Large intestine (tissue), 3 donors: ENCODE measurements around the gene CFAP65. TPM values are rescaled to one million over a fixed set of nuclear protein-coding genes. Genes with fewer than 3 reads are reported as not detected.

Source experiments
- DNase-seq, 2 donors: peaks; one replicate each; pipeline versions ENCODE4 v3.0.0 to v3.0.0-alpha.2; 2013
- H3K27ac ChIP-seq: one replicate; pipeline ENCODE4 v1.5.1; 2013; ENCODE audit warnings: low read length
- H3K27me3 ChIP-seq: 2 replicates; pipeline ENCODE4 v1.6.1; 2013; ENCODE audit warnings: low read length; ENCODE audit not compliant: control insufficient read depth, insufficient read depth
- H3K36me3 ChIP-seq: 2 replicates; pipeline ENCODE4 v1.6.1; 2013; ENCODE audit warnings: low read length; ENCODE audit not compliant: control insufficient read depth, insufficient read depth
- H3K4me1 ChIP-seq: one replicate; pipeline ENCODE4 v1.6.1; 2013; ENCODE audit warnings: low read length; ENCODE audit not compliant: control insufficient read depth, insufficient read depth
- H3K4me3 ChIP-seq: one replicate; pipeline ENCODE4 v1.5.1; 2013; ENCODE audit warnings: low read length
- H3K9me3 ChIP-seq: one replicate; pipeline ENCODE4 v1.6.1; 2013; ENCODE audit warnings: mild to moderate bottlenecking, low read depth, low read length, moderate library complexity; ENCODE audit not compliant: control insufficient read depth
- WGBS: methylation state at CpG from one replicate; pipeline ENCODE4 v1.1.5; 2013; ENCODE audit warnings: low lambda C conversion rate; ENCODE audit not compliant: insufficient coverage; 5-methylcytosine and 5-hydroxymethylcytosine counted together
- polyA plus RNA-seq: library from polyadenylated mRNA; unstranded; fragments of 120-200 nt; gene quantifications from one replicate; pipeline ENCODE4 v1.2.1, GENCODE V29; 2013

Gene CFAP65
- polyA plus RNA-seq, 1 donor: 3.4 TPM

DNA sequence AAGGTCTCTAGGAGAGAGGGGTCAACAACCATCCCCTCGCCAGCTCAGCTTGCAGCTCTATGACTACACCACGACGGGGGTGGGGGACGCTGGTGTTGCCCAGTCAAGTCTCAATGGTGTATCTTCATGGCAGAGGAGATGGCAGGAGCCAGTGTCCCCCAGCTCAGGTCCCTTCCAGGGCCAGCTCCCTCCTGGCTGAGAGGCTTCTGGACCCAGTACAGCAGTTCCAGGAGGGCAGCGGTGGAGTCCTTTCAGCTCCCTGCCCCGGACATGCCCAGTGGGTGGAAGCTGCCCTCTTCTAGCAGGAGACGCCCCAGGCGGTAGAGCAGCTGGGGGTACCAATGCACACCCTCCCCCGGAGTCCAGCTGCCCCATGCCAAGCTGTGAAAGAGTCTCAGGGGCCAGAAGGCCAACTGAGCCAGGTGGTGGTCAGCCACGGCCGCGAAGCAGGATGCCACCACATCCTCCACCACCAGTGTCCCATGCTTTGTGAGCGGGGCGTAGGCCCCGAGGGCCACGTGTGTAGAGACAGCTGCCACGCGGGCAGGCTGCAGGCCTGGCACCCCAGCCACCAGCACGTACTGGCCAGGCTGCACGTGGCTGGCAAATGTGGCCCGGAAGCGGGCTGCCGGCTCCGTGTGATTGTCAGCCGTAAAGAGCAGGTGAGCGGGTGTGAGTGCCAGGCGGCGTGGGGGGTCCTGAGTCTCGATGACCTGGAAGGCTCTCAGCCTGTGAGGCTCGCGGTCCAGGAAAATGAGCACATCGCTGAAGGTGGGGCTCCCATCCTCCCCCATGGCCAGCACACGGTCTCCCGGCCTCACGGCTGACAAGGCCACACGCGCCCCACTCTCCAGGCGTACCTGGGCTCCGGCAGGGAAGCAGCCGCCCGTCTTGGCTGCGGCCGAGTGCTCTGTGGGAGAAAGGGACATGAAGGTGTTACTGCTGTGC lies 13.9 kb upstream of the CFAP65 start:
- peaks cover 50% of the 10 kb centered on the region for H3K36me3 ChIP-seq
- H3K27ac ChIP-seq: no peak overlapping the region
- H3K4me1 ChIP-seq: peaks cover 24% of the 10 kb centered on the region
- H3K4me3 ChIP-seq: no peak overlapping the region
- no peak for DNase-seq
- whole genome bisulfite sequencing: no CpG with 5 or more reads among the region's 43 CpGs
- H3K27me3 ChIP-seq: peaks cover 32% of the 10 kb centered on the region
- H3K9me3 ChIP-seq: peaks cover 5% of the 10 kb centered on the region

DNA sequence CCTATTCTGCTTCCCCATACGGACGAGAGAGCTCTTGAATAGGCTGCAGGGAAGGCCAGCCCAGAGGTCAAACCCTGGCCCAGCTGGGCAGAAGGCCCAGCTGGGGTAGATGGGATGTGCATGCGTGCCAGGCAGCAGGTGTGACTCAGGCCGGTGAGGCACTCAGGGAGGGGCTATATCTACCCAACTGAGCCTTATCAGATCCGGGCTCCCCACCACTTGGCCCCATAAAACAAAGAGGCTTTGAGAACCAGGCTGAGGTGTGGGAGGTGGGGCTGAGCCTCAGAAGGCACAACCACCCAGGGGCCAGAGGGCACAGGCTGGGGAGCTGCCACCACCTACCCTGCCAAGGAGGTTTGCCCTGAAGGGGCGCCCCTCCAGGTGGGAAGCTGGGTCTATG lies 8.0 kb upstream of the CFAP65 start:
- Histone ChIP-seq H3K27me3 (no peaks in the 10 kb centered on the region), H3K27ac (peak overlapping the region; percentile 53)

DNA sequence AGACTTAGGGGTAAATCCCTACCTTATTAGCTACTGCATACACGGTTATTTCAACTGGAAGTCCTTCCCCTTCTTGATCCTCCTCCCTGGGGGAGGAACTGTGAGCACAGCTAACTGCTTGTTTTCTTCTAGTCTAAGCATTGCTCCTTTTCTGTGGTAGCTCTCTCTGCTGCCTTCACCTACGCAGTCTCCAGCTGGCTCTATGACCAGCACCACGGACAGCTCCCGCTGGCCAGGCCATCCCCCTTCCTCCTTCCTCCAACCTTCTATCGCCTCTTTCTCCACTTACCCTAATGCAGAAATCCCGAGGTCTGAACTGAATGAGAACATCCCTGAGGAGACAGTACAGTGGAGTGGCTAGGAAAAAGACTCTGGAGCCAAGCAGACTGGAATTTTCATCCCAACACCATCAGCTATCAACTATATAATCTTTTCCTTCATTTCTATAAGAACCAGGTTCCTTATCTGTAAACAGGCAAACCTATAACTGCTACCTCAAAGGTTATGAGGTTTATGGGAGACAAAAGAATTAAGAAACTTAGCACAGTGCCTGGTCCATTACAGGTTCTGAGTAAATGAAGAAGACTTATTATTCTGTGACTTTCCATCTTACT lies 4.7 kb upstream of the CFAP65 start:
- Histone ChIP-seq H3K36me3 (no peaks in the 10 kb centered on the region), H3K27ac (no peak overlapping the region), H3K9me3 (no peaks in the 10 kb centered on the region), H3K4me1 (peaks cover 47% of the 10 kb centered on the region), H3K27me3 (no peaks in the 10 kb centered on the region), H3K4me3 (no peak overlapping the region)
- peak; percentile 40 to 57 for DNase-seq
- WGBS: no CpG with 5 or more reads among the region's 6 CpGs

More for the DNA sequence above, 8.0 kb upstream of the CFAP65 start:
- Histone ChIP-seq H3K36me3 (peaks cover 13% of the 10 kb centered on the region), H3K4me3 (no peak overlapping the region), H3K9me3 (no peaks in the 10 kb centered on the region), H3K4me1 (peaks cover 27% of the 10 kb centered on the region)
- DNase-seq: peak; percentile 52 to 81
- no CpG with 5 or more reads among the region's 6 CpGs for WGBS

DNA sequence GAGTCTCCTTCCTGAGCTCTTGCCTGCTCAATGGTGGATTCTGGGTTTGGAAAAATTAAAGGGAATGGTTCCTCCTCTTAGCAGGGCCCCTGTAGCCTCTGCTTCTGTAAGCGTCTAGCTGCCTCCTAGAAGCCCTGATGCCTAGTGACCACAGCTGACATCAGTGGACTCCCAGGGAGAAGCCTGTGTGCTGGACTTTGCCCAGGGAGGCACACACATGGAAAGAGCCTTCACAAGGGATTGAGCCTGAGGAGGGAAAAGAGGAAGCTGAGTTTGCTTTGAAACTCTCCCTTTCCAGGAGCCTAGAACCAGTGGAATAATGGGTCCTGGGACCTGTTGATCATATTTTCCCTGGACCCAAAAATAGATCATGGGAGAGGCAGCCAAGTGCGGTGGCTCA lies 1.4 kb upstream of the CFAP65 start:
- WGBS: no CpG with 5 or more reads among the region's 2 CpGs

GRCh38 chr2:219042157-219042556 lies 841 bp upstream of the CFAP65 start:
- Histone ChIP-seq H3K27ac (peak overlapping the region; percentile 18), H3K4me1 (peaks cover 35% of the 10 kb centered on the region), H3K36me3 (no peaks in the 10 kb centered on the region), H3K4me3 (no peak overlapping the region), H3K9me3 (no peaks in the 10 kb centered on the region), H3K27me3 (peaks cover 6% of the 10 kb centered on the region)
- no peak for DNase-seq
- no CpG with 5 or more reads among the region's 4 CpGs for WGBS

More for the DNA sequence above, 1.4 kb upstream of the CFAP65 start:
- H3K9me3 ChIP-seq: no peaks in the 10 kb centered on the region
- H3K4me3 ChIP-seq: no peak overlapping the region
- H3K27ac ChIP-seq: peak overlapping the region; percentile 24
- no peaks in the 10 kb centered on the region for H3K36me3 ChIP-seq
- peak; percentile 73 to 85 for DNase-seq
- H3K27me3 ChIP-seq: peaks cover 6% of the 10 kb centered on the region
- H3K4me1 ChIP-seq: peaks cover 31% of the 10 kb centered on the region

GRCh38 chr2:219038600-219038999 lies 2.7 kb downstream of the CFAP65 start:
- no CpG with 5 or more reads among the region's 1 CpG for WGBS
- H3K36me3 ChIP-seq: no peaks in the 10 kb centered on the region
- H3K9me3 ChIP-seq: no peaks in the 10 kb centered on the region
- H3K27ac ChIP-seq: no peak overlapping the region
- H3K27me3 ChIP-seq: peaks cover 6% of the 10 kb centered on the region
- peaks cover 34% of the 10 kb centered on the region for H3K4me1 ChIP-seq
- H3K4me3 ChIP-seq: no peak overlapping the region
- DNase-seq: no peak

DNA sequence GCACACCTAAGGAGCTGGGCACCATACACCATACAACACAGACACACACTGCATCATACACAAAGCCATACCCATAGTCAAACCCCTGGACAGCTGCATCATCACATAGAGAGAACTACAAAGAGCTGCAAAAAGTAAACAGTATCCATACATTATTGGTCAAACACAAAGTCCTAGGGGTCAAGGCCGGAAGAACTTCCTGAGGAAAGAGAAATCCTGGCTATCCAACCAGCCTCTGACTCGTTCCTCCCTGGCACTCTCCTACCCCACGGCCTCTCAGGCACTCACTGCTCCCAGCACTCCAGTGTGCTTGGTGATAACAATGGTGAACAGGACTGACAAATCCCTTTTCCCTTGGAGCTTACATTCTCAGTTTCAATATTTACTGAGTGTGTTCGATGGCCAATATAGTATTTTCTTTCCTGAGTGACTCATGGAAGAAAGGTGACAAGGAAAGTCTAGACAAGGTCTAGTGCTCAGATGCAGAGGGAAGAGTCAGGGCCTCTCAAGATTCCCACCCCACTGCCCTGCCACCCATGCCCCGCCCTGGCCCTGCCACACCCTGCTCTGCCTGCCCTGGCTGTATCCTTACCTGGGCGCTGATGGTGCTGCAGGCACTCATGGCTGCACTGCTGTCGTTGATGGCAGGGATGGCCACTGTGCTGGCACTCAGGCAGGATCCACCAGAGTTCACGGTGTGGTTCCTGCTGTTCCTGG lies 3.4 kb downstream of the CFAP65 start:
- Histone ChIP-seq H3K4me3 (no peak overlapping the region), H3K27me3 (peaks cover 6% of the 10 kb centered on the region), H3K27ac (no peak overlapping the region), H3K9me3 (no peaks in the 10 kb centered on the region), H3K36me3 (no peaks in the 10 kb centered on the region), H3K4me1 (peaks cover 28% of the 10 kb centered on the region)
- DNase-seq: peak in 1 of 2 donors; percentile 56
- WGBS: no CpG with 5 or more reads among the region's 8 CpGs

- H3K9me3 ChIP-seq: no peaks in the 10 kb centered on the region
- H3K36me3 ChIP-seq: no peaks in the 10 kb centered on the region
- no peak overlapping the region for H3K27ac ChIP-seq
- H3K4me1 ChIP-seq: peaks cover 12% of the 10 kb centered on the region
- H3K4me3 ChIP-seq: no peak overlapping the region
- peaks cover 12% of the 10 kb centered on the region for H3K27me3 ChIP-seq
- DNase-seq: no peak
- WGBS: no CpG with 5 or more reads among the region's 2 CpGs
Observed at GRCh38 chr2:219035942-219036341, 5.4 kb downstream of the CFAP65 start.

DNA sequence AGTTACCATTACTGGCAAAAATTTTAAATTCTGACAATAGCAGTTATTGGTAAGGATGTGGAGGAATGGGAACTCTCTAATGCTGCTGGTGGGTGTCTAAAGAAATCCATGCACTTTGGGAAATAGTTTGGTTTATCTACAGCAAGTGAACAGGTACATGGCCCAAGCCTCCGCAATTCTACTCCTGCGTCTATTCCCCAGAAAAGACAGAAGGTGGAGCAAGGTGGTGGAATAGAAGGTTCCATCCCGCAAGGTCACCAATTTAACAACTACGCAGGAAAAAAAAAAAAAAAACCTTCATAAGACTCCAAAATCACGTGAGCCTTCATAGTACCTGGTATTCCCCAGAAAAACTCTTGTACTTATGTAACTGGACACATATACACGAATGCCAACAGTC lies 6.5 kb downstream of the CFAP65 start:
- Histone ChIP-seq H3K27me3 (peaks cover 6% of the 10 kb centered on the region), H3K36me3 (no peaks in the 10 kb centered on the region), H3K9me3 (no peaks in the 10 kb centered on the region), H3K4me1 (peaks cover 12% of the 10 kb centered on the region), H3K4me3 (no peak overlapping the region), H3K27ac (no peak overlapping the region)
- WGBS: no CpG with 5 or more reads among the region's 6 CpGs
- DNase-seq: peak in 1 of 2 donors; percentile 17

GRCh38 chr2:219032051-219032745 lies 9.1 kb downstream of the CFAP65 start:
- Histone ChIP-seq H3K4me3 (no peak overlapping the region), H3K9me3 (no peaks in the 10 kb centered on the region), H3K27me3 (peaks cover 6% of the 10 kb centered on the region), H3K4me1 (no peaks in the 10 kb centered on the region), H3K36me3 (no peaks in the 10 kb centered on the region), H3K27ac (no peak overlapping the region)
- no peak for DNase-seq
- 86% methylated on average over 1 of the region's 23 CpGs for WGBS
